ENCODE results near the gene GPX6.
"Not testable (repeated sequence)": the region's sequence is repeated elsewhere in the genome, so short reads cannot be mapped to it uniquely, and the experiment has no call there.

GPX6 gene

GRCh38 chr6:28515676-28516075, at the start of gene GPX6:
Gene GPX6 (minus strand): TSS chr6:28515793. CDS start chr6:28515743, 50 bp downstream.
- in situ Hi-C loops (cut with MboI; ENCODE audit: low pct_unique_long_range_greater_than_20kb, low sequenced_read_pairs): no loop called here
- DNase-seq: no peak

- in situ Hi-C loops (cut with MboI; ENCODE audit: low pct_unique_long_range_greater_than_20kb, low sequenced_read_pairs): no loop called here
- DNase-seq: no peak
Measured at GRCh38 chr6:28563430-28564095, 48.0 kb upstream of the GPX6 start.

GRCh38 chr6:28558629-28559028, 43.0 kb upstream of the GPX6 start:
- DNase-seq: no peak
- in situ Hi-C loops (cut with MboI; ENCODE audit: low pct_unique_long_range_greater_than_20kb, low sequenced_read_pairs): no loop called here

- in situ Hi-C loops (cut with MboI; ENCODE audit: low pct_unique_long_range_greater_than_20kb, low sequenced_read_pairs): no loop called here
Measured at GRCh38 chr6:28555136-28555535, 39.5 kb upstream of the GPX6 start.

GRCh38 chr6:28553986-28554881, 38.6 kb upstream of the GPX6 start:
- in situ Hi-C loops (cut with MboI; ENCODE audit: low pct_unique_long_range_greater_than_20kb, low sequenced_read_pairs): no loop called here
- DNase-seq: no peak

More at GRCh38 chr6:28555136-28555535, 39.5 kb upstream of the GPX6 start:
- no peak for DNase-seq

GRCh38 chr6:28553384-28553985, 37.9 kb upstream of the GPX6 start:
- in situ Hi-C loops (cut with MboI; ENCODE audit: low pct_unique_long_range_greater_than_20kb, low sequenced_read_pairs): no loop called here

GRCh38 chr6:28551891-28552666, 36.5 kb upstream of the GPX6 start:
- in situ Hi-C loops (cut with MboI; ENCODE audit: low pct_unique_long_range_greater_than_20kb, low sequenced_read_pairs): no loop called here
- peak; percentile 17 for DNase-seq

More at GRCh38 chr6:28553384-28553985, 37.9 kb upstream of the GPX6 start:
- no peak for DNase-seq

- DNase-seq; in situ Hi-C loops (cut with MboI; ENCODE audit: low pct_unique_long_range_greater_than_20kb, low sequenced_read_pairs): not testable (repeated sequence)
Measured at GRCh38 chr6:28547003-28547402, 31.4 kb upstream of the GPX6 start.

- DNase-seq: no peak
- in situ Hi-C loops (cut with MboI; ENCODE audit: low pct_unique_long_range_greater_than_20kb, low sequenced_read_pairs): no loop called here
Measured at GRCh38 chr6:28545955-28546354, 30.4 kb upstream of the GPX6 start.

GRCh38 chr6:28543651-28544610, 28.3 kb upstream of the GPX6 start:
- in situ Hi-C loops (cut with MboI; ENCODE audit: low pct_unique_long_range_greater_than_20kb, low sequenced_read_pairs): no loop called here
- no peak for DNase-seq

GRCh38 chr6:28542440-28543296, 27.1 kb upstream of the GPX6 start:
- peak; percentile 84 for DNase-seq
- in situ Hi-C loops (cut with MboI; ENCODE audit: low pct_unique_long_range_greater_than_20kb, low sequenced_read_pairs): no loop called here

GRCh38 chr6:28541996-28542395, 26.4 kb upstream of the GPX6 start:
- no peak for DNase-seq
- in situ Hi-C loops (cut with MboI; ENCODE audit: low pct_unique_long_range_greater_than_20kb, low sequenced_read_pairs): no loop called here

- in situ Hi-C loops (cut with MboI; ENCODE audit: low pct_unique_long_range_greater_than_20kb, low sequenced_read_pairs): no loop called here
- DNase-seq: no peak
Measured at GRCh38 chr6:28537509-28538140, 22.0 kb upstream of the GPX6 start.

GRCh38 chr6:28537065-28537464, 21.5 kb upstream of the GPX6 start:
- DNase-seq: no peak
- in situ Hi-C loops (cut with MboI; ENCODE audit: low pct_unique_long_range_greater_than_20kb, low sequenced_read_pairs): no loop called here

GRCh38 chr6:28534875-28535274, 19.3 kb upstream of the GPX6 start:
- DNase-seq: no peak

GRCh38 chr6:28534306-28534705, 18.7 kb upstream of the GPX6 start:
- DNase-seq: no peak
- in situ Hi-C loops (cut with MboI; ENCODE audit: low pct_unique_long_range_greater_than_20kb, low sequenced_read_pairs): no loop called here

More at GRCh38 chr6:28534875-28535274, 19.3 kb upstream of the GPX6 start:
- in situ Hi-C loops (cut with MboI; ENCODE audit: low pct_unique_long_range_greater_than_20kb, low sequenced_read_pairs): no loop called here
